ENCODE results near the gene BCL10. TPM values are rescaled to one million over a fixed set of nuclear protein-coding genes. Genes with fewer than 3 reads are reported as not detected.

The BCL10 gene
- total RNA-seq, 1 experiment from 2014 or later: 43.9 TPM

GRCh38 chr1:85296980-85297379 lies 20.5 kb upstream of the BCL10 start:
- BruUV-seq (replicated peaks): no TSS peak
- POLR2A ChIA-PET: interaction anchor here (0.6 to 12.2 kb wide), 9 partner anchors 8 to 411 kb away, joined by 3 to 271 read pairs (median 5); partner anchors contain the start of genes BCL10 and ZNHIT6
- Mint-ChIP-seq H3K27ac (ENCODE audit: low read depth, unreplicated experiment) (peak overlapping the region; percentile 40), H3K4me1 (ENCODE audit: insufficient read depth, unreplicated experiment) (peaks cover 23% of the 10 kb centered on the region), H3K36me3 (ENCODE audit: insufficient read depth, unreplicated experiment) (peaks cover 5% of the 10 kb centered on the region), H3K27me3 (ENCODE audit: insufficient read depth, unreplicated experiment) (no peaks in the 10 kb centered on the region), H3K9me3 (ENCODE audit: unreplicated experiment) (no peaks in the 10 kb centered on the region), H3K4me3 (ENCODE audit: unreplicated experiment) (peak overlapping the region; percentile 52)
- no peak for TF ChIP-seq CTCF (IDR thresholded peaks at IDR 0.05; ENCODE audit: unreplicated experiment)
- DNase-seq (ENCODE audit: unreplicated experiment): no peak
- CTCF ChIA-PET: interaction anchor here (0.6 to 4.1 kb wide), 11 partner anchors 8 to 392 kb away, joined by 3 to 19 read pairs (median 3); no protein-coding TSS in a partner anchor
- intact Hi-C loops (cut with micrococcal nuclease): no loop called here

DNA sequence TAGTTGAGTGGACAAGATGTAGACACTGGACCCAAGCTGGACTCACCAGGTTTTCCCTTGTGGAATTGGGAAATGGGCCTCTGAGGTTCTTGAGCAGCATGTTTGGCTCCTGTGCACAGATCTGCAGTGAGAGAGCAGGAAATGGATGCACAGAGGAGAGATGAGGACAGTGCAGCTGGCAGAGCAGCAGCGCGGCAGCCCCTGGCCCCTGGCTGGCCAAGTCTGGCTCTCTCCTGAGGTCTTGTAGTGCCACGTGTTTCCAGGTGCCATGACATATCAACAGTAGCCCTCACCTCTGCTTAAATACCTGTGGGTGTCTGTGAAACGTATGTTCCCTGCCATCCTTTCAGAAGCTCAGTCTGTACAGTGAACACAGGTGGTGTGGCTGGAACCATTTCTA lies 19.2 kb upstream of the BCL10 start:
- Mint-ChIP-seq H3K27ac (ENCODE audit: low read depth, unreplicated experiment) (no peak overlapping the region), H3K4me3 (ENCODE audit: unreplicated experiment) (no peak overlapping the region), H3K27me3 (ENCODE audit: insufficient read depth, unreplicated experiment) (no peaks in the 10 kb centered on the region), H3K9me3 (ENCODE audit: unreplicated experiment) (no peaks in the 10 kb centered on the region), H3K4me1 (ENCODE audit: insufficient read depth, unreplicated experiment) (peaks cover 31% of the 10 kb centered on the region), H3K36me3 (ENCODE audit: insufficient read depth, unreplicated experiment) (peaks cover 6% of the 10 kb centered on the region)
- POLR2A ChIA-PET: interaction anchor here (0.7 to 12.2 kb wide), 5 partner anchors 20 to 316 kb away, joined by 3 to 271 read pairs (median 3); partner anchors contain the start of genes BCL10 and C1orf52
- no peak for TF ChIP-seq CTCF (IDR thresholded peaks at IDR 0.05; ENCODE audit: unreplicated experiment)
- CTCF ChIA-PET: interaction anchor here (0.5 to 4.1 kb wide), 5 partner anchors 13 to 97 kb away, joined by 3 to 19 read pairs (median 3); partner anchors contain the start of gene C1orf52
- no peak for DNase-seq (ENCODE audit: unreplicated experiment)
- intact Hi-C loops (cut with micrococcal nuclease): no loop called here
- no TSS peak for BruUV-seq (replicated peaks)

GRCh38 chr1:85295006-85295431 lies 18.6 kb upstream of the BCL10 start:
- intact Hi-C loops (cut with micrococcal nuclease): no loop called here
- CTCF ChIA-PET: interaction anchor here (0.5 to 1.7 kb wide), 5 partner anchors 15 to 97 kb away, joined by 3 to 6 read pairs (median 3); partner anchors contain the start of gene C1orf52
- no TSS peak for BruUV-seq (replicated peaks)
- Mint-ChIP-seq H3K4me3 (ENCODE audit: unreplicated experiment) (no peak overlapping the region), H3K27me3 (ENCODE audit: insufficient read depth, unreplicated experiment) (no peaks in the 10 kb centered on the region), H3K36me3 (ENCODE audit: insufficient read depth, unreplicated experiment) (peaks cover 11% of the 10 kb centered on the region), H3K27ac (ENCODE audit: low read depth, unreplicated experiment) (peak overlapping the region; percentile 75), H3K9me3 (ENCODE audit: unreplicated experiment) (no peaks in the 10 kb centered on the region), H3K4me1 (ENCODE audit: insufficient read depth, unreplicated experiment) (peaks cover 38% of the 10 kb centered on the region)
- POLR2A ChIA-PET: interaction anchor here (0.5 to 12.2 kb wide), 9 partner anchors 19 to 317 kb away, joined by 3 to 271 read pairs (median 3); partner anchors contain the start of genes BCL10 and C1orf52
- DNase-seq (ENCODE audit: unreplicated experiment): peak; percentile 72
- TF ChIP-seq CTCF (IDR thresholded peaks at IDR 0.05; ENCODE audit: unreplicated experiment): no peak

GRCh38 chr1:85290826-85291225 lies 14.4 kb upstream of the BCL10 start:
- H3K4me1 Mint-ChIP-seq (ENCODE audit: insufficient read depth, unreplicated experiment): peaks cover 24% of the 10 kb centered on the region
- no peak for DNase-seq (ENCODE audit: unreplicated experiment)

More at GRCh38 chr1:85290826-85291225, 14.4 kb upstream of the BCL10 start:
- no peaks in the 10 kb centered on the region for H3K9me3 Mint-ChIP-seq (ENCODE audit: unreplicated experiment)
- ChIA-PET CTCF (interaction anchor here (0.8 to 1.4 kb wide), 3 partner anchors 14 to 36 kb away, joined by 3 to 4 read pairs (median 4); partner anchors contain the start of genes BCL10 and C1orf52), POLR2A (interaction anchor here (1.2 to 12.2 kb wide), 5 partner anchors 15 to 254 kb away, joined by 3 to 271 read pairs (median 11); partner anchors contain the start of genes BCL10 and C1orf52)
- peak overlapping the region; percentile 69 for H3K27ac Mint-ChIP-seq (ENCODE audit: low read depth, unreplicated experiment)
- TF ChIP-seq CTCF (IDR thresholded peaks at IDR 0.05; ENCODE audit: unreplicated experiment): no peak
- no peak overlapping the region for H3K4me3 Mint-ChIP-seq (ENCODE audit: unreplicated experiment)
- no peaks in the 10 kb centered on the region for H3K27me3 Mint-ChIP-seq (ENCODE audit: insufficient read depth, unreplicated experiment)
- peaks cover 11% of the 10 kb centered on the region for H3K36me3 Mint-ChIP-seq (ENCODE audit: insufficient read depth, unreplicated experiment)
- BruUV-seq (replicated peaks): no TSS peak
- intact Hi-C loops (cut with micrococcal nuclease): no loop called here
